ENCODE measurements around the gene DBN1. TPM values are rescaled to one million over a fixed set of nuclear protein-coding genes. Genes with fewer than 3 reads are reported as not detected.

The DBN1 gene
- total RNA-seq, 1 experiment from 2014 or later, result 195 TPM

DNA sequence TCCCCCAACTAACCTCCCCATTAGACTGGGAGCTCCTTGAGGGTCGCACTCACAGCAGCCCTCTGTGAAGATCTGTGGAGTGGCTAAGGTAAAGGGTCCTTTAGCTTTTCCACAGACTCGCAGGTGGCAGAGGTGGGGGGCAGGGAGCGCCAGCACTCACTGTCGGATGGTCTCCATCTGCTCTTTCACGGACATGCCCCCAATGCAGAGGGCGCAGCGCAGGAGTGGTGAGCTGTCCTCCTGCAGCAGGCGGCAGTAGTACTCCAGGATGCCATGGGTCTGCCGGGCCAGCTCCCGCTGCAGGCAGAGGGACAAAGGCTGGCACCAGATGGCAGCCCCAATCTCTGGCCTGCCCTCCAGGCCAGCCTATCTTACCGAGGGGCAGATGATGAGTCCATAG, 41.1 kb upstream of the DBN1 start:
- DNase-seq (ENCODE audit: low read depth, low spot score) (no peak), ATAC-seq (no peak)
- intact Hi-C loops (cut with micrococcal nuclease; ENCODE audit: unreplicated experiment), result no loop called here
- peaks cover 14% of the 10 kb centered on the region for H3K36me3 ChIP-seq (ENCODE audit: control insufficient read depth, insufficient read depth, low read length)
- BruUV-seq (replicated peaks), result no TSS peak
- H3K27ac ChIP-seq (ENCODE audit: low read length), result no peak overlapping the region
- CTCF ChIA-PET, result no interaction called here
- no peaks in the 10 kb centered on the region for H3K27me3 ChIP-seq (ENCODE audit: control insufficient read depth, insufficient read depth, low read length)
- peaks cover 21% of the 10 kb centered on the region for H3K4me1 ChIP-seq (ENCODE audit: control insufficient read depth, insufficient read depth, low read length)
- TF ChIP-seq TCF7L2 (IDR thresholded peaks at IDR 0.05; ENCODE audit: low read depth, low read length) (no peak), POLR2AphosphoS5 (IDR thresholded peaks at IDR 0.05; ENCODE audit: low read depth, low read length) (no peak), SIN3A (IDR thresholded peaks at IDR 0.05; ENCODE audit: borderline replicate concordance, insufficient read depth, low read depth, low read length) (no peak)
- TF ChIP-seq, protein P1, sequence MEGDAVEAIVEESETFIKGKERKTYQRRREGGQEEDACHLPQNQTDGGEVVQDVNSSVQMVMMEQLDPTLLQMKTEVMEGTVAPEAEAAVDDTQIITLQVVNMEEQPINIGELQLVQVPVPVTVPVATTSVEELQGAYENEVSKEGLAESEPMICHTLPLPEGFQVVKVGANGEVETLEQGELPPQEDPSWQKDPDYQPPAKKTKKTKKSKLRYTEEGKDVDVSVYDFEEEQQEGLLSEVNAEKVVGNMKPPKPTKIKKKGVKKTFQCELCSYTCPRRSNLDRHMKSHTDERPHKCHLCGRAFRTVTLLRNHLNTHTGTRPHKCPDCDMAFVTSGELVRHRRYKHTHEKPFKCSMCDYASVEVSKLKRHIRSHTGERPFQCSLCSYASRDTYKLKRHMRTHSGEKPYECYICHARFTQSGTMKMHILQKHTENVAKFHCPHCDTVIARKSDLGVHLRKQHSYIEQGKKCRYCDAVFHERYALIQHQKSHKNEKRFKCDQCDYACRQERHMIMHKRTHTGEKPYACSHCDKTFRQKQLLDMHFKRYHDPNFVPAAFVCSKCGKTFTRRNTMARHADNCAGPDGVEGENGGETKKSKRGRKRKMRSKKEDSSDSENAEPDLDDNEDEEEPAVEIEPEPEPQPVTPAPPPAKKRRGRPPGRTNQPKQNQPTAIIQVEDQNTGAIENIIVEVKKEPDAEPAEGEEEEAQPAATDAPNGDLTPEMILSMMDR (IDR thresholded peaks at IDR 0.05), result no peak
- TF ChIP-seq, protein P2, sequence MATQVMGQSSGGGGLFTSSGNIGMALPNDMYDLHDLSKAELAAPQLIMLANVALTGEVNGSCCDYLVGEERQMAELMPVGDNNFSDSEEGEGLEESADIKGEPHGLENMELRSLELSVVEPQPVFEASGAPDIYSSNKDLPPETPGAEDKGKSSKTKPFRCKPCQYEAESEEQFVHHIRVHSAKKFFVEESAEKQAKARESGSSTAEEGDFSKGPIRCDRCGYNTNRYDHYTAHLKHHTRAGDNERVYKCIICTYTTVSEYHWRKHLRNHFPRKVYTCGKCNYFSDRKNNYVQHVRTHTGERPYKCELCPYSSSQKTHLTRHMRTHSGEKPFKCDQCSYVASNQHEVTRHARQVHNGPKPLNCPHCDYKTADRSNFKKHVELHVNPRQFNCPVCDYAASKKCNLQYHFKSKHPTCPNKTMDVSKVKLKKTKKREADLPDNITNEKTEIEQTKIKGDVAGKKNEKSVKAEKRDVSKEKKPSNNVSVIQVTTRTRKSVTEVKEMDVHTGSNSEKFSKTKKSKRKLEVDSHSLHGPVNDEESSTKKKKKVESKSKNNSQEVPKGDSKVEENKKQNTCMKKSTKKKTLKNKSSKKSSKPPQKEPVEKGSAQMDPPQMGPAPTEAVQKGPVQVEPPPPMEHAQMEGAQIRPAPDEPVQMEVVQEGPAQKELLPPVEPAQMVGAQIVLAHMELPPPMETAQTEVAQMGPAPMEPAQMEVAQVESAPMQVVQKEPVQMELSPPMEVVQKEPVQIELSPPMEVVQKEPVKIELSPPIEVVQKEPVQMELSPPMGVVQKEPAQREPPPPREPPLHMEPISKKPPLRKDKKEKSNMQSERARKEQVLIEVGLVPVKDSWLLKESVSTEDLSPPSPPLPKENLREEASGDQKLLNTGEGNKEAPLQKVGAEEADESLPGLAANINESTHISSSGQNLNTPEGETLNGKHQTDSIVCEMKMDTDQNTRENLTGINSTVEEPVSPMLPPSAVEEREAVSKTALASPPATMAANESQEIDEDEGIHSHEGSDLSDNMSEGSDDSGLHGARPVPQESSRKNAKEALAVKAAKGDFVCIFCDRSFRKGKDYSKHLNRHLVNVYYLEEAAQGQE (IDR thresholded peaks at IDR 0.05; ENCODE audit: insufficient read depth in 1 of 2, low read depth in 2 of 2, low read length in 1 of 2), result no peak
- POLR2A ChIA-PET, result no interaction called here
- H3K9me3 ChIP-seq (ENCODE audit: control insufficient read depth, insufficient read depth, low read depth, low read length), result no peaks in the 10 kb centered on the region
- no peak overlapping the region for H3K4me3 ChIP-seq (ENCODE audit: low read depth in 2 of 2, low read length in 2 of 2)
- in situ Hi-C loops (cut with HindIII; ENCODE audit: low pct_unique_long_range_greater_than_20kb, low sequenced_read_pairs), result no loop called here

DNA sequence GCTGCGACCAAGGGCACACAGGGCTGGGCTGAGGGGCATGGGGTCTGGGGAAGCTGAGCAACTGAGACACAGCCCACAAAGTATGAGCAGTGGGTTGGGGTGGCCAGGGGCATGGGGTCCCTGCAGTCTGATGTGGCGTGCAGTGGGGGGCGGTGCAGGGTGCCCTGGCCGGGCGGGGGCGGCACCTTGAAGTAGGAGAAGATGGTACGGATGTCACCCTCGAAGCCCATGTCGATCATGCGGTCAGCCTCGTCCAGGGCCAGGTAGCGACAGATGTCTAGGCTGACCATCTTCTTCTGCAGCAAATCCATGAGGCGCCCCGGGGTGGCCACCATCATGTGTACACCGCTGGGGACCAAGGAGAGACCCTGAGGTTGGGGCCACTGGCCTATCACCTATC, 40.1 kb upstream of the DBN1 start:
- DNase-seq (ENCODE audit: low read depth, low spot score) (no peak), ATAC-seq (no peak)
- H3K4me1 ChIP-seq (ENCODE audit: control insufficient read depth, insufficient read depth, low read length), result peaks cover 13% of the 10 kb centered on the region; the same call in 1 of the 2 replicates
- ChIA-PET POLR2A (no interaction called here), CTCF (no interaction called here)
- no peak for TF ChIP-seq TCF7L2 (IDR thresholded peaks at IDR 0.05; ENCODE audit: low read depth, low read length)
- no peak for TF ChIP-seq SIN3A (IDR thresholded peaks at IDR 0.05; ENCODE audit: borderline replicate concordance, insufficient read depth, low read depth, low read length)
- no peak for TF ChIP-seq POLR2AphosphoS5 (IDR thresholded peaks at IDR 0.05; ENCODE audit: low read depth, low read length)
- TF ChIP-seq, protein P2 (IDR thresholded peaks at IDR 0.05; ENCODE audit: insufficient read depth in 1 of 2, low read depth in 2 of 2, low read length in 1 of 2), result no peak
- TF ChIP-seq, protein P1 (IDR thresholded peaks at IDR 0.05), result no peak
- no peaks in the 10 kb centered on the region for H3K9me3 ChIP-seq (ENCODE audit: control insufficient read depth, insufficient read depth, low read depth, low read length)
- intact Hi-C loops (cut with micrococcal nuclease; ENCODE audit: unreplicated experiment), result no loop called here
- in situ Hi-C loops (cut with HindIII; ENCODE audit: low pct_unique_long_range_greater_than_20kb, low sequenced_read_pairs), result no loop called here
- H3K27me3 ChIP-seq (ENCODE audit: control insufficient read depth, insufficient read depth, low read length), result no peaks in the 10 kb centered on the region
- peaks cover 14% of the 10 kb centered on the region for H3K36me3 ChIP-seq (ENCODE audit: control insufficient read depth, insufficient read depth, low read length)
- no peak overlapping the region for H3K4me3 ChIP-seq (ENCODE audit: low read depth in 2 of 2, low read length in 2 of 2)
- H3K27ac ChIP-seq (ENCODE audit: low read length), result no peak overlapping the region
- no TSS peak for BruUV-seq (replicated peaks)
